SK-N-MC (cell line): ENCODE data around the gene ADARB1.

ENCODE experiments used
- EZH2 ChIP-seq: fragments of 200-600 bp; sonication (generic); IDR thresholded peaks from one replicate; pipeline ENCODE4 v1.6.1; 2017; ENCODE audit warnings: antibody characterized with exemption
- POLR2AphosphoS5 ChIP-seq: IDR thresholded peaks from 2 replicates; pipeline ENCODE4 v1.6.1; 2012; ENCODE audit warnings: mild to moderate bottlenecking, low read depth, low read length, borderline replicate concordance

- TF ChIP-seq POLR2AphosphoS5 (no peak), EZH2 (no peak)
These were observed 88.4 kb downstream of the ADARB1 start for GRCh38 chr21:45162809-45163208.
